Activated B cell treated with CpG ODN at 0.5 μM for 24 hours (primary cell): ENCODE results near the gene PXYLP1. TPM values are rescaled to one million over a fixed set of nuclear protein-coding genes. Genes with fewer than 3 reads are reported as not detected.
"Not testable (repeated sequence)": the region's sequence is repeated elsewhere in the genome, so short reads cannot be mapped to it uniquely, and the experiment has no call there.

Experiments
- ATAC-seq: fragments of 200-7000 bp; cut with Tn5 transposase; one replicate; pipeline ENCODE4 v1.10.0; 2021; ENCODE audit warnings: low read depth, mild to moderate bottlenecking, moderate library complexity
- CTCF ChIA-PET: fragments of 350-600 bp; sonication (Branson Sonifier 250); formaldehyde crosslinking; loops from one replicate; lab custom pipeline; 2021; ENCODE audit warnings: antibody characterized with exemption; lab: Charles Lee
- POLR2A ChIA-PET: fragments of 350-600 bp; sonication (Branson Sonifier 250); formaldehyde crosslinking; loops from one replicate; lab custom pipeline; 2021; ENCODE audit warnings: antibody characterized with exemption; lab: Charles Lee
- DNase-seq: peaks from one replicate; pipeline ENCODE4 v3.0.0; 2022
- H3K27ac Mint-ChIP-seq: one replicate; pipeline ENCODE4 v1.8.0; 2020; ENCODE audit warnings: mixed read lengths
- H3K27me3 Mint-ChIP-seq: one replicate; pipeline ENCODE4 v1.8.0; 2021; ENCODE audit warnings: mixed read lengths
- H3K36me3 Mint-ChIP-seq: one replicate; pipeline ENCODE4 v1.8.0; 2021; ENCODE audit warnings: low read depth, mixed read lengths
- H3K4me1 Mint-ChIP-seq: one replicate; pipeline ENCODE4 v1.8.0; 2021; ENCODE audit warnings: mixed read lengths
- H3K4me3 Mint-ChIP-seq: one replicate; pipeline ENCODE4 v1.8.0; 2020; ENCODE audit warnings: mild to moderate bottlenecking, mixed read lengths
- H3K9me3 Mint-ChIP-seq: one replicate; pipeline ENCODE4 v1.8.0; 2020; ENCODE audit warnings: mixed read lengths
- intact Hi-C: fragments of 100-400 bp; cut with micrococcal nuclease; formaldehyde crosslinking; loops from one replicate; pipeline ENCODE4 v1.15.1; 2024
- total RNA-seq: library from RNA; stranded (reverse); gene quantifications from 2 replicates; pipeline ENCODE4 v1.2.3, GENCODE V29; 2022
- TF ChIP-seq, protein P1 (sequence below): fragments of 200-600 bp; IDR thresholded peaks from one replicate; pipeline ENCODE4 v1.8.0; 2022; ENCODE audit warnings: antibody characterized with exemption, mild to moderate bottlenecking

PXYLP1 gene
- total RNA-seq, 1 donor from 2014 or later = 2.7 TPM

- no peak overlapping the region for H3K27ac Mint-ChIP-seq
- H3K4me3 Mint-ChIP-seq = no peak overlapping the region
- CTCF ChIA-PET = no interaction called here
Measured at GRCh38 chr3:141204343-141204742, 27.3 kb upstream of the PXYLP1 start.

GRCh38 chr3:141211306-141211705 lies 20.3 kb upstream of the PXYLP1 start:
- H3K27me3 Mint-ChIP-seq, H3K36me3 Mint-ChIP-seq, DNase-seq, H3K27ac Mint-ChIP-seq, H3K4me1 Mint-ChIP-seq, H3K4me3 Mint-ChIP-seq, H3K9me3 Mint-ChIP-seq, POLR2A ChIA-PET, intact Hi-C loops, ATAC-seq, CTCF ChIA-PET: not testable (repeated sequence)

More at GRCh38 chr3:141204343-141204742, 27.3 kb upstream of the PXYLP1 start:
- Mint-ChIP-seq H3K27me3 (peaks cover 16% of the 10 kb centered on the region), H3K9me3 (no peaks in the 10 kb centered on the region), H3K4me1 (no peaks in the 10 kb centered on the region), H3K36me3 (no peaks in the 10 kb centered on the region)
- DNase-seq (no peak), ATAC-seq (no peak)
- TF ChIP-seq, protein P1, sequence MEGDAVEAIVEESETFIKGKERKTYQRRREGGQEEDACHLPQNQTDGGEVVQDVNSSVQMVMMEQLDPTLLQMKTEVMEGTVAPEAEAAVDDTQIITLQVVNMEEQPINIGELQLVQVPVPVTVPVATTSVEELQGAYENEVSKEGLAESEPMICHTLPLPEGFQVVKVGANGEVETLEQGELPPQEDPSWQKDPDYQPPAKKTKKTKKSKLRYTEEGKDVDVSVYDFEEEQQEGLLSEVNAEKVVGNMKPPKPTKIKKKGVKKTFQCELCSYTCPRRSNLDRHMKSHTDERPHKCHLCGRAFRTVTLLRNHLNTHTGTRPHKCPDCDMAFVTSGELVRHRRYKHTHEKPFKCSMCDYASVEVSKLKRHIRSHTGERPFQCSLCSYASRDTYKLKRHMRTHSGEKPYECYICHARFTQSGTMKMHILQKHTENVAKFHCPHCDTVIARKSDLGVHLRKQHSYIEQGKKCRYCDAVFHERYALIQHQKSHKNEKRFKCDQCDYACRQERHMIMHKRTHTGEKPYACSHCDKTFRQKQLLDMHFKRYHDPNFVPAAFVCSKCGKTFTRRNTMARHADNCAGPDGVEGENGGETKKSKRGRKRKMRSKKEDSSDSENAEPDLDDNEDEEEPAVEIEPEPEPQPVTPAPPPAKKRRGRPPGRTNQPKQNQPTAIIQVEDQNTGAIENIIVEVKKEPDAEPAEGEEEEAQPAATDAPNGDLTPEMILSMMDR = no peak
- intact Hi-C loops = no loop called here
- POLR2A ChIA-PET = no interaction called here

DNA sequence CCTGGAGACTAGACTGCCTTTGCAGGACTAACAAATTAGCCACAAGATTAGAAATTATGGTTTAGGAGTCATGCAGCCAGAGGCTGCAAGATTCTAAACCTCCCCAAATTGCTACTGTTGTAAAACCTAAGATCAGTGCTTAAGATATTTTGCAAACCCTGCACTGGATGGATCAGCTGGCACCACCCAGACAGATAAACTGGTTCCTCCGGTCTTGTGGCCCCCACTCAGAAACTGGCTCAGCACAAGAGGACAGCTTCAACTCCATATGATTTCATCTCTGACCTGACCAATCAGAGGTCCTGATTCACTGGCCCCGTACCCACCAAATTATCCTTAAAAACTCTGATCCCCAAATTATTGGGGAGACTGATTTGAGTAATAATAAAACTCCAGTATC lies 19.5 kb upstream of the PXYLP1 start:
- Mint-ChIP-seq H3K27me3 (peaks cover 4% of the 10 kb centered on the region), H3K27ac (no peak overlapping the region), H3K9me3 (no peaks in the 10 kb centered on the region), H3K36me3 (no peaks in the 10 kb centered on the region), H3K4me1 (no peaks in the 10 kb centered on the region), H3K4me3 (no peak overlapping the region)
- ChIA-PET CTCF (no interaction called here), POLR2A (no interaction called here)
- TF ChIP-seq, protein P1 = no peak
- ATAC-seq (no peak), DNase-seq (no peak)
- intact Hi-C loops = no loop called here

DNA sequence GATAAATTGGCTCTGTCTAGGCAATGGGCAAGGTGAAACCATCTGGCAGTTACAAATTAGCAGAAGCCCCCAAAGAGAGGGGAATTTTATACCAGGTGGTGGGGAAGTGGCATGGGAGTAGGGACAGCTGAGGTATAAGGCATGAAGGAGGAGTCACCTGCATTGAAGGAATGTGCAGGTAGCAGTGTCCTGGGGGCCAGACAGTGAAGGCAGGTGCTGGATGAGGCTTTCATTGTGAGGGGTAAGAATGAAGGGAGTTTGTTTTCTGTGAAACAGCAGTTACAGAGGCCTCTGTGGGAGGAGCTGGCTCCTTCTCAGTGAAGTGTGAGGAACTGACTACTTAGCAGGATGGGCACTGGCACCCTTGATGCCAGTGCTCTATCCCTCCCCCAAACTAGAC lies 19.1 kb upstream of the PXYLP1 start:
- Mint-ChIP-seq H3K27ac (no peak overlapping the region), H3K36me3 (no peaks in the 10 kb centered on the region), H3K4me3 (no peak overlapping the region), H3K4me1 (no peaks in the 10 kb centered on the region), H3K27me3 (peaks cover 7% of the 10 kb centered on the region), H3K9me3 (no peaks in the 10 kb centered on the region)
- intact Hi-C loops = no loop called here
- ChIA-PET POLR2A (no interaction called here), CTCF (no interaction called here)
- ATAC-seq (no peak), DNase-seq (no peak)
- TF ChIP-seq, protein P1 = no peak

- POLR2A ChIA-PET = no interaction called here
- Mint-ChIP-seq H3K9me3 (no peaks in the 10 kb centered on the region), H3K4me1 (no peaks in the 10 kb centered on the region), H3K36me3 (no peaks in the 10 kb centered on the region), H3K27me3 (peaks cover 27% of the 10 kb centered on the region), H3K27ac (no peak overlapping the region), H3K4me3 (no peak overlapping the region)
- CTCF ChIA-PET = no interaction called here
- intact Hi-C loops = no loop called here
- no peak for DNase-seq
- no peak for ATAC-seq
- TF ChIP-seq, protein P1 = no peak
Measured at GRCh38 chr3:141216975-141217374, 14.7 kb upstream of the PXYLP1 start.

DNA sequence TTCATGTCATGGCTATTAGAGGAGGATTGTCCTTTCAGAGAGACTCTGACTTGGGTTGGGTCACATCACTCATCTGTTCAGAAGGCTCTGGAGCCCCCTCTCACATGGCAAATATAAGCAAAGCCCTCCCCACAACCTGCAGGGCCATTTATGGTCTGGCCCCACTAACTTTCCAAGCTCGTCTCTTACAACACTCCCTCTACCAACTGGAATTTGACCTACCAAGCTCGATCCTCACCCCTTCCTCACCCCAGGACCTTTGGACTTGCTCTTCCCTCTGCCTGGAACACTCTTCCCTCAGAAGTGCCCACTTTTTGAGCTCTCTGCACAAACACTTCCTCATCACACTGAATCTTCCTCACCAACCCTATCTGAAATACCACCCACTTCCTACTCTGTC lies 14.2 kb upstream of the PXYLP1 start:
- ATAC-seq = no peak
- CTCF ChIA-PET = no interaction called here
- no peaks in the 10 kb centered on the region for H3K4me1 Mint-ChIP-seq

More for the DNA sequence above, 14.2 kb upstream of the PXYLP1 start:
- Mint-ChIP-seq H3K36me3 (no peaks in the 10 kb centered on the region), H3K4me3 (no peak overlapping the region), H3K27me3 (peaks cover 31% of the 10 kb centered on the region), H3K9me3 (no peaks in the 10 kb centered on the region), H3K27ac (no peak overlapping the region)
- TF ChIP-seq, protein P1 = no peak
- intact Hi-C loops = no loop called here
- DNase-seq = no peak
- POLR2A ChIA-PET = no interaction called here
